Sigmoid colon (tissue), 7 donors: ENCODE data around the gene PTPRT. TPM values are rescaled to one million over a fixed set of nuclear protein-coding genes. Genes with fewer than 3 reads are reported as not detected.
A peak's percentile ranks its signal among the peaks of the same experiment; 100 is the strongest.

Source experiments
- DNase-seq: peaks from one replicate; pipeline ENCODE4 v3.0.0-alpha.2; 2019
- H3K27ac ChIP-seq, 4 donors: fragments of 200-600 bp; sonication (generic); one replicate each; pipeline ENCODE4 v1.5.1; 2016 to 2019; ENCODE audit warnings: mild to moderate bottlenecking in 1 of 4
- H3K27me3 ChIP-seq, 3 donors: fragments of 200-600 bp; sonication (generic); one replicate each; pipeline ENCODE4 v1.5.1; 2019; ENCODE audit warnings: mild to moderate bottlenecking in 1 of 3
- H3K36me3 ChIP-seq, 4 donors: fragments of 200-600 bp; sonication (generic); one replicate each; pipeline ENCODE4 v1.5.1; 2016 to 2019
- H3K4me1 ChIP-seq, 4 donors: fragments of 200-600 bp; sonication (generic); one replicate each; pipeline ENCODE4 v1.5.1; 2017 to 2019
- H3K4me3 ChIP-seq, 4 donors: fragments of 200-600 bp; sonication (generic); one replicate each; pipeline ENCODE4 v1.5.1; 2017 to 2019; ENCODE audit warnings: mild to moderate bottlenecking in 2 of 4, moderate library complexity in 1 of 4
- H3K9me3 ChIP-seq, 4 donors: fragments of 200-600 bp in 3 of 4; sonication (generic) in 3 of 4; one replicate each; pipeline versions ENCODE4 v1.5.1 to v1.6.1; 2013 to 2019
- CTCF ChIP-seq, 4 experiments: fragments of 450-650 bp in 3 of 4; fragments of 200-600 bp in 1 of 4; IDR thresholded peaks; one replicate each; pipeline ENCODE4 v1.5.1; 2016 to 2019; ENCODE audit warnings: antibody characterized with exemption in 4 of 4, mild to moderate bottlenecking in 3 of 4, moderate library complexity in 2 of 4
- EP300 ChIP-seq, 4 donors: sonication (generic); formaldehyde crosslinking; IDR thresholded peaks; one replicate each; pipeline ENCODE4 v1.6.1; 2017; ENCODE audit warnings: antibody characterized with exemption in 4 of 4
- POLR2A ChIP-seq, 2 donors: fragments of 450-650 bp; IDR thresholded peaks; one replicate each; pipeline ENCODE4 v1.6.1; 2016; ENCODE audit warnings: antibody characterized with exemption in 2 of 2, mild to moderate bottlenecking in 2 of 2, moderate library complexity in 2 of 2
- POLR2AphosphoS5 ChIP-seq, 4 donors: sonication (generic); formaldehyde crosslinking; IDR thresholded peaks; one replicate each; pipeline ENCODE4 v1.6.1; 2017; ENCODE audit warnings: antibody characterized with exemption in 4 of 4
- WGBS, 2 donors: extraction: QIAGEN DNeasy Blood & Tissue Kit; methylation state at CpG; one replicate each; pipeline ENCODE4 v1.1.7; 2013; 5-methylcytosine and 5-hydroxymethylcytosine counted together
- intact Hi-C: fragments of 100-400 bp; cut with DNase I; formaldehyde crosslinking; loops from one replicate; pipeline ENCODE4 v1.15.1; 2023
- polyA plus RNA-seq, 3 donors: library from polyadenylated mRNA; stranded (reverse); fragments of 200-250 nt; gene quantifications; one replicate each; pipeline ENCODE4 v1.2.3, GENCODE V29; 2013
- total RNA-seq, 4 donors: library from RNA; depleted of rRNA; stranded (reverse); fragments of >200 nt; gene quantifications; one replicate each; pipeline ENCODE4 v1.1.0, GENCODE V29; 2016
- donor health status: healthy with polysubstance abuse.
- donor health status: Bipolar disorder and iron deficiency.
- donor health status: healthy.

The PTPRT gene
- total and polyA plus RNA-seq, 7 donors, result under 0.01 to 0.41 (median 0.12) TPM; not detected in 3

DNA sequence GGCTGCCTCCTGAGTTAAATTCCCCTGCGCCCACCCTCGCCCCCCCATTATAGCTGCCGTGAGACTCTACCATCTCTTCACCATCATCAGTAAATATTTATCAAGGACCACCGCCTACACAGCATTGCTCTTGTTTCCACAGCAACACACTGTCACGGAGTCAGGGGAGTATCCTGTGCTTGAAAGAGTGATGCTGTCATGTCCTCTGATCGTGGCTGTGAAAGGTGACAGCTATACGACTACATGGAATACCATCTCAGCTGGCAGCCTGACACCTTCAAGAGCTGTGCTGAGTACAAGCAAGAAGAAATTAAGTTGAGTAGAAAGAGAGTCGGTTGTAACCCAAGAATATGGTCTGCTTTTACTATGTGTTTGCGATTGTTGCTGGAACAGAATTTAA lies 3.4 kb downstream of the PTPRT start:
- H3K27me3 ChIP-seq, result peaks cover 21 to 33% (median 31%) of the 10 kb centered on the region in 3 donors
- no peak overlapping the region for H3K4me3 ChIP-seq
- WGBS, 2 donors, result 55 to 62% methylated on average over 9 of the region's 9 CpGs
- no peak for DNase-seq
- intact Hi-C loops, result loop anchor here (5.0 to 10.0 kb wide), 4 partner anchors 979 to 1449 kb away; no protein-coding TSS in a partner anchor
- H3K27ac ChIP-seq, result no peak overlapping the region
- H3K36me3 ChIP-seq, result no peaks in the 10 kb centered on the region
- TF ChIP-seq POLR2AphosphoS5 (IDR thresholded peaks at IDR 0.05), result no peak
- TF ChIP-seq EP300 (IDR thresholded peaks at IDR 0.05), result no peak
- peaks cover 0 to 28% (median 27%) of the 10 kb centered on the region in 4 donors for H3K4me1 ChIP-seq
- H3K9me3 ChIP-seq, result no peaks in the 10 kb centered on the region

DNA sequence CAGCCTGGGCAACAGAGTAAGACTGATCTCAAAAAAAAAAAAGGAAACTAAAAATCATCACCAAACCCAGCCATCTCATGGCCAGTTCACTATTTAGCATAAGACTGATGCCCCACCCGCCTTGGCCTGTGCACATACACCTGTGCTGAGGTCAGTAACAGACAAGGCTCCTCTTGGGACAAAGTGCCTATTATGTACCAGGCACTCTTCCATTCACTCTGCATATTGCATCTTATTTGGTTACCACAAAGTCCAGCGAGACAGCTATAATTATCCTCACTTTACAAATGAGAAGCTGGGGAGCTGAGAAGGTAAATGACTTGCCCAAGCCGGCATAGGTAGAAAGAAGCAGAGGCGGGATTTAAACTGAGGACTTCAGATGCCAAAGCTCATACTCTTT lies 3.8 kb downstream of the PTPRT start:
- intact Hi-C loops, result loop anchor here (5.0 to 10.0 kb wide), 4 partner anchors 979 to 1449 kb away; no protein-coding TSS in a partner anchor
- H3K9me3 ChIP-seq, result no peaks in the 10 kb centered on the region
- peaks cover 0 to 28% (median 27%) of the 10 kb centered on the region in 4 donors for H3K4me1 ChIP-seq
- no peak overlapping the region for H3K4me3 ChIP-seq
- H3K27me3 ChIP-seq, result peaks cover 17 to 29% (median 27%) of the 10 kb centered on the region in 3 donors
- 63 to 85% methylated on average over 4 of the region's 4 CpGs for WGBS, 2 donors
- no peak for TF ChIP-seq POLR2AphosphoS5 (IDR thresholded peaks at IDR 0.05)
- TF ChIP-seq EP300 (IDR thresholded peaks at IDR 0.05), result no peak
- TF ChIP-seq CTCF (IDR thresholded peaks at IDR 0.05), result no peak
- no peak for TF ChIP-seq POLR2A (IDR thresholded peaks at IDR 0.05)
- H3K36me3 ChIP-seq, result no peaks in the 10 kb centered on the region
- no peak for DNase-seq
- H3K27ac ChIP-seq, result no peak overlapping the region

DNA sequence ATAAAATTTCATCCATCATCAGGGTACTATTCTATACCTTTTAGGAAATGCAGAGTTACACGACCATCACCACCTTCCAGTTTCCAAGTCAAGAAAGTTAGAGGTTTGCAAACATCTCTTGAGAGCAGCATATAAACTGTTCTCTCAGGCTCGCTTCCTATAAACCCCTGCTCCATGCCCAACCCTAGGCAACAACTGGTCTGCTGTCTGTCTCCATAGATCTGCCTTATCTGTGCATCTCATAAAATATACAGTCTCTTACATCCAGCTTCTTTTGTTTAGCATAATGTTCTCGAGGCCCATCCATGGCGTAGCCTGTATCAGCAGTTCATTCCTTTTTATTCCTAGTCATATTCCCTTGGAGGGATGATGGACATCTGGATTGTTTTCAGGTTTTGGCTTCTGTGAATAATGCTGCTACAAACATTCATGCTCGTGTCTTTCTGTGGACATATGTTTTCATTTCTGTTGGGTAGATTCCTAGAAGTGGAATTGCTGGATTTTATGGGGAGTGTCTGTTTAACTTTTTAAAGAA lies 6.1 kb downstream of the PTPRT start:
- no peak for DNase-seq

DNA sequence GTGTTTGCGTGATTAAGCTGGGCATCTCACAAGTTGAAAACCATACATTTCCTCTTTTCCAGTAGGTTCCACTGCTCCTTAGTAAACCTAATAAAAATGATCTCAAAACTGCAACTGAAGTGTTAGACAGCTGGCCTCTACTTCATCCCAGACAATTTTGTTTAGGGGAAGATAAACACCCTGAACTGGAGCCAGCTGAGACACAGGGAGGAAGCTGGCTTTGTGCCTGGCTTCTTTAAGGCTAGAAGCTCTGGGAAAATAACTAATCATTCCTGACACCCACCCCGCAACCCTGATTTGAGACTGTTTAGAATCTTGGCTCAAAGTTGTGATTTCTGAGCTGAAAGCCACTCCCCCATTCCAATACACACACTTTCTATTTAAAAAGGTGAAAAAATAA lies 11.6 kb downstream of the PTPRT start:
- 41 to 43% methylated on average over 2 of the region's 2 CpGs for WGBS, 2 donors
- no peak overlapping the region for H3K27ac ChIP-seq
- no peak for DNase-seq

More for the DNA sequence above, 6.1 kb downstream of the PTPRT start:
- Histone ChIP-seq H3K27ac (no peak overlapping the region), H3K27me3 (peaks cover 6 to 8% (median 8%) of the 10 kb centered on the region in 3 donors), H3K4me3 (no peak overlapping the region), H3K4me1 (peaks cover 0 to 19% (median 15%) of the 10 kb centered on the region in 4 donors), H3K36me3 (no peaks in the 10 kb centered on the region), H3K9me3 (no peaks in the 10 kb centered on the region)
- intact Hi-C loops, result loop anchor here (10.0 kb wide), 1 partner anchor 1299 kb away; no protein-coding TSS in a partner anchor
- WGBS, 2 donors, result 13 to 42% methylated on average over 5 of the region's 5 CpGs
- TF ChIP-seq CTCF (IDR thresholded peaks at IDR 0.05) (no peak), POLR2AphosphoS5 (IDR thresholded peaks at IDR 0.05) (peak in 1 of 4 donors; percentile 14)

More for the DNA sequence above, 11.6 kb downstream of the PTPRT start:
- H3K4me3 ChIP-seq, result no peak overlapping the region
- H3K27me3 ChIP-seq, result no peaks in the 10 kb centered on the region
- intact Hi-C loops, result no loop called here
- peaks cover 0 to 11% (median 8%) of the 10 kb centered on the region in 4 donors for H3K4me1 ChIP-seq
- H3K9me3 ChIP-seq, result peaks cover 0 to 4% (median 0%) of the 10 kb centered on the region in 4 donors
- TF ChIP-seq EP300 (IDR thresholded peaks at IDR 0.05) (no peak), POLR2AphosphoS5 (IDR thresholded peaks at IDR 0.05) (no peak), POLR2A (IDR thresholded peaks at IDR 0.05) (no peak), CTCF (IDR thresholded peaks at IDR 0.05) (no peak)
- no peaks in the 10 kb centered on the region for H3K36me3 ChIP-seq
